Body of pancreas (tissue), 4 donors: ENCODE measurements around the gene NOS3. TPM values are rescaled to one million over a fixed set of nuclear protein-coding genes. Genes with fewer than 3 reads are reported as not detected.

Experiments
- ATAC-seq: fragments of 150-250 bp; one replicate; pipeline ENCODE4 v1.9.1; 2016
- DNase-seq, 4 donors: peaks; one replicate each; pipeline ENCODE4 v3.0.0-alpha.2; 2019
- H3K27ac ChIP-seq, 4 donors: fragments of 200-600 bp; sonication (generic); 1 replicate in 3 of 4; 2 replicates in 1 of 4; pipeline versions ENCODE4 v1.5.1 to v1.6.1; 2016 to 2019; ENCODE audit warnings: mild to moderate bottlenecking in 1 of 4, mixed read lengths in 1 of 4, moderate library complexity in 1 of 4
- H3K27me3 ChIP-seq, 2 donors: fragments of 200-600 bp; sonication (generic); one replicate each; pipeline ENCODE4 v1.6.0; 2016; ENCODE audit warnings: mild to moderate bottlenecking in 1 of 2
- H3K36me3 ChIP-seq, 2 donors: fragments of 200-600 bp; sonication (generic); replicated peaks in 1 of 2; 2 replicates each; pipeline ENCODE4 v1.5.1; 2016; ENCODE audit warnings: low read depth in 2 of 2; ENCODE audit not compliant: insufficient read depth in 1 of 2
- H3K4me1 ChIP-seq: fragments of 200-600 bp; sonication (generic); one replicate; pipeline ENCODE4 v1.6.0; 2016
- H3K4me3 ChIP-seq, 2 donors: fragments of 200-600 bp; sonication (generic); 1 replicate in 1 of 2; 2 replicates in 1 of 2; pipeline ENCODE4 v1.5.1; 2016 to 2019
- H3K9me3 ChIP-seq, 3 donors: fragments of 200-600 bp; sonication (generic); 1 replicate in 2 of 3; 2 replicates in 1 of 3; pipeline ENCODE4 v1.5.1; 2016
- POLR2A ChIP-seq, 3 donors: fragments of 450-650 bp; IDR thresholded peaks; one replicate each; pipeline ENCODE4 v1.6.1; 2016; ENCODE audit warnings: antibody characterized with exemption in 3 of 3, mild to moderate bottlenecking in 2 of 3
- WGBS, 2 donors: methylation state at CpG; one replicate each; pipeline ENCODE4 v1.1.5; 2017; 5-methylcytosine and 5-hydroxymethylcytosine counted together
- intact Hi-C: fragments of 100-400 bp; cut with DNase I; formaldehyde crosslinking; loops from one replicate; pipeline ENCODE4 v1.15.1; 2023
- total RNA-seq, 2 donors: library from RNA; depleted of rRNA; stranded (reverse); fragments of >200 nt; gene quantifications; one replicate each; pipeline ENCODE4 v1.1.0, GENCODE V29; 2016
- TF ChIP-seq, protein P1 (sequence below), 7 experiments: fragments of 450-650 bp in 4 of 7; fragments of 200-600 bp in 3 of 7; sonication (generic) in 3 of 7; IDR thresholded peaks; one replicate each; pipeline ENCODE4 v1.5.1; 2016 to 2019; ENCODE audit warnings: antibody characterized with exemption in 7 of 7

The NOS3 gene
- total RNA-seq, 2 donors from 2014 or later: 4.9 to 7.6 TPM

DNA sequence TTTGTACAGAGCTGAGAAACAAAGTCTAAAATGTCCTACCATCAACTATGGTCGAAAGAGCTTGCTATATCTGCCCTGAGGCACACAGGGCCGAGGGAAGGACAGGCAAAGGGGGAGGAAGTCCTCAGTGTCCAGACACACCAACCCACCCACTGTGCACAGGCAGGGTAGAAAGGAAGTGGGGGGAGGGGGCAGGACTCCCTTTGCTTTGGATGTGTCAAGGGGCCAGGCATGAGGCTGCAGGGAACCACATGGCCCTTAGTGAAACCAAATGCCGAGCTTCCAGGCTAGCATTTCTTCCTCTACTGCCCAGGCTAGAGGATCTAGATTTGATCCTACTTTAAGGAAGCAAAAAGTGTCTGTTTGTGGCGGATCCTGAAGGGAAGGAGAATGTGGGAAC lies 41.3 kb upstream of the NOS3 start:
- Histone ChIP-seq H3K36me3 (no peaks in the 10 kb centered on the region), H3K4me3 (no peak overlapping the region), H3K9me3 (no peaks in the 10 kb centered on the region), H3K27me3 (peaks cover 0 to 4% of the 10 kb centered on the region in 2 donors), H3K4me1 (no peaks in the 10 kb centered on the region), H3K27ac (no peak overlapping the region)
- ATAC-seq (no peak), DNase-seq (no peak)
- intact Hi-C loops: no loop called here
- TF ChIP-seq POLR2A (IDR thresholded peaks at IDR 0.05): no peak
- TF ChIP-seq, protein P1, sequence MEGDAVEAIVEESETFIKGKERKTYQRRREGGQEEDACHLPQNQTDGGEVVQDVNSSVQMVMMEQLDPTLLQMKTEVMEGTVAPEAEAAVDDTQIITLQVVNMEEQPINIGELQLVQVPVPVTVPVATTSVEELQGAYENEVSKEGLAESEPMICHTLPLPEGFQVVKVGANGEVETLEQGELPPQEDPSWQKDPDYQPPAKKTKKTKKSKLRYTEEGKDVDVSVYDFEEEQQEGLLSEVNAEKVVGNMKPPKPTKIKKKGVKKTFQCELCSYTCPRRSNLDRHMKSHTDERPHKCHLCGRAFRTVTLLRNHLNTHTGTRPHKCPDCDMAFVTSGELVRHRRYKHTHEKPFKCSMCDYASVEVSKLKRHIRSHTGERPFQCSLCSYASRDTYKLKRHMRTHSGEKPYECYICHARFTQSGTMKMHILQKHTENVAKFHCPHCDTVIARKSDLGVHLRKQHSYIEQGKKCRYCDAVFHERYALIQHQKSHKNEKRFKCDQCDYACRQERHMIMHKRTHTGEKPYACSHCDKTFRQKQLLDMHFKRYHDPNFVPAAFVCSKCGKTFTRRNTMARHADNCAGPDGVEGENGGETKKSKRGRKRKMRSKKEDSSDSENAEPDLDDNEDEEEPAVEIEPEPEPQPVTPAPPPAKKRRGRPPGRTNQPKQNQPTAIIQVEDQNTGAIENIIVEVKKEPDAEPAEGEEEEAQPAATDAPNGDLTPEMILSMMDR (IDR thresholded peaks at IDR 0.05): no peak
- 65 to 73% methylated on average over 4 of the region's 4 CpGs for WGBS, 2 donors

DNA sequence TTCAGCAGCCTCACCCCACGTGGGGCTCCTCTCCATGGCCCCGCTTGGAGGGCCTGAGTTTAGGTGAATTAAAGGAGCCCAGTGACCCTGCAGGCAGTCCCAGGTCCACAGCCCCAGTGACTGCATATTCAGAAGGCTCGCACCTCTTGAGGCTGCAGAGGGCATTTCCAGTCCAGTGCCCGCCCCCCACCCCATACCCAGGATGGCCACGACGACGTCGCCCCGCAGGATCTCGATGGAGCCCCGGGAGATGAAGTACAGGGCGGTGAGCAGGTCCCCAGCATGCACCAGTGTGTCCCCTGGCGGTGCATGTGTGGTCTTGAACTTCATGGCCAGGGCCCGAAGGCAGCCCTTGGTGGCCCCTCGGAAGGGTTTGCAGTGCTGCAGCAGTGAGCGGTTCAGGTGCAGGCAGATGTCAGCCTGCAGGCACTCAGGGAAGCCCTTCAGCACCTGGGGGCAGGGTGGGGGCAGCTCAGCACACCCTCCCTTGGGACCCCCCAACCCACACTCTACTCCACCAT lies 40.8 kb upstream of the NOS3 start:
- 56 to 85% methylated on average over 9 to 16 of the region's 16 CpGs for WGBS, 2 donors
- DNase-seq (peak in 1 of 4 donors; percentile 8), ATAC-seq (no peak)
- no peak overlapping the region for H3K4me3 ChIP-seq
- peaks cover 4% of the 10 kb centered on the region for H3K4me1 ChIP-seq
- H3K36me3 ChIP-seq: no peaks in the 10 kb centered on the region
- H3K27me3 ChIP-seq: peaks cover 0 to 4% of the 10 kb centered on the region in 2 donors
- H3K9me3 ChIP-seq: no peaks in the 10 kb centered on the region
- intact Hi-C loops: no loop called here
- no peak for TF ChIP-seq POLR2A (IDR thresholded peaks at IDR 0.05)
- TF ChIP-seq, protein P1 (IDR thresholded peaks at IDR 0.05): no peak
- no peak overlapping the region for H3K27ac ChIP-seq

DNA sequence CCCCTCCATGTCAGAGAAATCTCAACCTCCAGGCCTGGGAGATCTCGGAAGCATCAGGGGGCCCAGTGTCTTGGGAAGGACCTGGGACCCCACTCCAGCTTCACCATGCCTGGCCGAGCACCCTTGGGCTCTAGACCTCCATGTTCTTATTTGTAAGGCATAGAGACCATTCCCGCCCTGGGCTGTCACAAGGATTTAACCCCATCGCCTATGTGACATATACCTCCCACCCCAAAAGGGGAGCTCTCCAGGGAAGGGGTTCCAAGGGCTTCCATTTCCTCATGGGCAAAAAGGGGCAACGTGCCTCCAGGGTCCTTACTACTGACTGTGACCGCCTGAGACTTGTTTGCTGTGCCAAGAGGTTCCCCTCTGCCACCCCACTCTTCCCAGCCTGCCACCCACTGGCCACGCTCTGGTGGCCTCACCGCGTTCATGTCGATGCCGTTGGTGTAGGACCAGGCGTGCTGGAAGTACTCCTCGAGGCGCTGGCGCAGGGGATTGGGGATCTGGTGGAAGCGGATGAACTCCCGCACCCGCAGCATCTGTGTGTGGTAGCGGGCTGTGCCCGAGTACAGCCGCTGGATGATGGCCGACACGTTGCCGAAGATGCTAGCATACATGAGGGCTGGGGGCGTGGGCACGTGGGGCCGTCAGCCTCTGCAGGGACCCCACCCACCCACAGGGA lies 40.2 kb upstream of the NOS3 start:
- H3K27me3 ChIP-seq: peaks cover 0 to 4% of the 10 kb centered on the region in 2 donors
- H3K9me3 ChIP-seq: no peaks in the 10 kb centered on the region
- H3K4me1 ChIP-seq: peaks cover 9% of the 10 kb centered on the region
- H3K36me3 ChIP-seq: no peaks in the 10 kb centered on the region
- H3K4me3 ChIP-seq: no peak overlapping the region
- no peak overlapping the region for H3K27ac ChIP-seq
- WGBS, 2 donors: 89 to 92% methylated on average over 16 to 27 of the region's 27 CpGs
- intact Hi-C loops: no loop called here
- TF ChIP-seq, protein P1 (IDR thresholded peaks at IDR 0.05): no peak
- no peak for TF ChIP-seq POLR2A (IDR thresholded peaks at IDR 0.05)
- peak in 1 of 4 donors; percentile 8 for DNase-seq
- ATAC-seq: no peak

DNA sequence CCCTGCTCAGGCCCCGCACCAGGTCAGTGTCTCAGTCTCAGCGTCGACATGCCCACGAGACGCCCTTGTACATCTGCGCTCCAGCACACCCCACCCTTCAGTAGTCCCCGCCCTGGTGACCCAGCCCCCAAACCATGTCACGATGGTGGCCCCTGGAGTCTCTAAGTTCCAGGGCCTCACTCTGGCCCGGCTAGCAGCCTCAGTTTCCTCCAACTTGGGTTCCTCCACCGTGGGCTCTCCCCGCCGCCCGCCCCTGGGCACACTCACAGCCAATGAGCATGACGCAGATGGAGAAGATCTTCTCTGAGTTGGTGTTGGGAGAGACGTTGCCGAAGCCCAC lies 39.7 kb upstream of the NOS3 start:
- no peak overlapping the region for H3K4me3 ChIP-seq
- intact Hi-C loops: no loop called here
- DNase-seq (no peak), ATAC-seq (no peak)
- no peak overlapping the region for H3K27ac ChIP-seq
- peaks cover 9% of the 10 kb centered on the region for H3K4me1 ChIP-seq
- H3K27me3 ChIP-seq: peaks cover 0 to 4% of the 10 kb centered on the region in 2 donors
- TF ChIP-seq, protein P1 (IDR thresholded peaks at IDR 0.05): no peak
- no peak for TF ChIP-seq POLR2A (IDR thresholded peaks at IDR 0.05)
- 94 to 95% methylated on average over 14 of the region's 16 CpGs for WGBS, 2 donors
- no peaks in the 10 kb centered on the region for H3K9me3 ChIP-seq
- H3K36me3 ChIP-seq: no peaks in the 10 kb centered on the region

DNA sequence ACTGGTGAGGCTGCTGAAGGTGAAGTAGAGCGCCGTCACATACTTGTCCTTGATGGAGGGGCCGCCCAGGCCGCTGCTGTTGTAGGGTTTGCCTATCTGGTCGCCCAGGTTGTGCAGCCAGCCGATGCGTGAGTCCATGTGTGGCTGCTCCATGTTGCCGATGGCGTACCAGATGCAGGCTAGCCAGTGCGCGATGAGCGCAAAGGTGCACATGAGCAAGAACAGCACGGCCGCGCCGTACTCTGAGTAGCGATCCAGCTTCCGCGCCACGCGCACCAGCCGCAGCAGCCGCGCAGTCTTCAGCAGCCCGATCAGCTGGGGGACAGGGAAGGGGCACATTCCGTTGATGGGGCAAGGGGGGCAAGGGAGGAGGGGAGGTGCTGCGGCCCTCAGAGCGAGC lies 39.3 kb upstream of the NOS3 start:
- Histone ChIP-seq H3K4me1 (peaks cover 9% of the 10 kb centered on the region), H3K27ac (no peak overlapping the region), H3K4me3 (no peak overlapping the region), H3K27me3 (peaks cover 0 to 4% of the 10 kb centered on the region in 2 donors), H3K36me3 (no peaks in the 10 kb centered on the region), H3K9me3 (no peaks in the 10 kb centered on the region)
- intact Hi-C loops: no loop called here
- DNase-seq (peak in 1 of 4 donors; percentile 3), ATAC-seq (no peak)
- TF ChIP-seq, protein P1 (IDR thresholded peaks at IDR 0.05): no peak
- no peak for TF ChIP-seq POLR2A (IDR thresholded peaks at IDR 0.05)
- 95 to 100% methylated on average over 6 to 27 of the region's 28 CpGs for WGBS, 2 donors
